ENCODE results near the gene VAV3. TPM values are rescaled to one million over a fixed set of nuclear protein-coding genes. Genes with fewer than 3 reads are reported as not detected.

VAV3 gene
- total RNA-seq, 1 donor from 2014 or later, result 1.8 TPM

GRCh38 chr1:107952989-107953388, 12.0 kb downstream of the VAV3 start:
- Mint-ChIP-seq H3K27ac (no peak overlapping the region), H3K27me3 (peaks cover 23% of the 10 kb centered on the region), H3K4me3 (ENCODE audit: low read depth) (no peak overlapping the region), H3K9me3 (ENCODE audit: low read depth) (no peaks in the 10 kb centered on the region), H3K4me1 (ENCODE audit: low read depth) (no peaks in the 10 kb centered on the region), H3K36me3 (ENCODE audit: insufficient read depth) (no peaks in the 10 kb centered on the region)
- TF ChIP-seq, protein P1, sequence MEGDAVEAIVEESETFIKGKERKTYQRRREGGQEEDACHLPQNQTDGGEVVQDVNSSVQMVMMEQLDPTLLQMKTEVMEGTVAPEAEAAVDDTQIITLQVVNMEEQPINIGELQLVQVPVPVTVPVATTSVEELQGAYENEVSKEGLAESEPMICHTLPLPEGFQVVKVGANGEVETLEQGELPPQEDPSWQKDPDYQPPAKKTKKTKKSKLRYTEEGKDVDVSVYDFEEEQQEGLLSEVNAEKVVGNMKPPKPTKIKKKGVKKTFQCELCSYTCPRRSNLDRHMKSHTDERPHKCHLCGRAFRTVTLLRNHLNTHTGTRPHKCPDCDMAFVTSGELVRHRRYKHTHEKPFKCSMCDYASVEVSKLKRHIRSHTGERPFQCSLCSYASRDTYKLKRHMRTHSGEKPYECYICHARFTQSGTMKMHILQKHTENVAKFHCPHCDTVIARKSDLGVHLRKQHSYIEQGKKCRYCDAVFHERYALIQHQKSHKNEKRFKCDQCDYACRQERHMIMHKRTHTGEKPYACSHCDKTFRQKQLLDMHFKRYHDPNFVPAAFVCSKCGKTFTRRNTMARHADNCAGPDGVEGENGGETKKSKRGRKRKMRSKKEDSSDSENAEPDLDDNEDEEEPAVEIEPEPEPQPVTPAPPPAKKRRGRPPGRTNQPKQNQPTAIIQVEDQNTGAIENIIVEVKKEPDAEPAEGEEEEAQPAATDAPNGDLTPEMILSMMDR (IDR thresholded peaks at IDR 0.05; ENCODE audit: unreplicated experiment), result no peak
- no peak for DNase-seq (ENCODE audit: low spot score, unreplicated experiment)

DNA sequence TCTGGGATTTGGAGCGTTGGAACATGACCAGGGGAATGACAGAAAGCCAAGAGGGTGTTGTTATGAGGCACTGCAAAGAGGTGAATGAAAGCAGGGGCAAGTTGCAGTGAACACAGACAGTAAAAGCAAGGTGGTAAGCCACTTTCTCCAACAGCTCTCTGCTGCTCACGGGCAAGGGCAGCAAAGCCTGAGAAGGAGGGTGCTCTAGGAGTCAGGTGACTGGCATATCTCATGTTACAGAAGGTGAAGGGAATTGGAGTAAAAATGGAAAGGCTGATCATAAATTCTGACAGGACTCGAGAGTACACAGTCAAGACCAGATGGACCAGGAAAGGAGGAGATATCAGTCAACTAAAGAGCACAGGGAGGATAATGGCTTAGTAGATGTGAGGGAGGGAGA, 14.5 kb downstream of the VAV3 start:
- Mint-ChIP-seq H3K4me1 (ENCODE audit: low read depth) (no peaks in the 10 kb centered on the region), H3K4me3 (ENCODE audit: low read depth) (no peak overlapping the region), H3K9me3 (ENCODE audit: low read depth) (no peaks in the 10 kb centered on the region), H3K27ac (no peak overlapping the region), H3K27me3 (peaks cover 32% of the 10 kb centered on the region), H3K36me3 (ENCODE audit: insufficient read depth) (no peaks in the 10 kb centered on the region)
- TF ChIP-seq, protein P1 (IDR thresholded peaks at IDR 0.05; ENCODE audit: unreplicated experiment), result no peak
- no peak for DNase-seq (ENCODE audit: low spot score, unreplicated experiment)

DNA sequence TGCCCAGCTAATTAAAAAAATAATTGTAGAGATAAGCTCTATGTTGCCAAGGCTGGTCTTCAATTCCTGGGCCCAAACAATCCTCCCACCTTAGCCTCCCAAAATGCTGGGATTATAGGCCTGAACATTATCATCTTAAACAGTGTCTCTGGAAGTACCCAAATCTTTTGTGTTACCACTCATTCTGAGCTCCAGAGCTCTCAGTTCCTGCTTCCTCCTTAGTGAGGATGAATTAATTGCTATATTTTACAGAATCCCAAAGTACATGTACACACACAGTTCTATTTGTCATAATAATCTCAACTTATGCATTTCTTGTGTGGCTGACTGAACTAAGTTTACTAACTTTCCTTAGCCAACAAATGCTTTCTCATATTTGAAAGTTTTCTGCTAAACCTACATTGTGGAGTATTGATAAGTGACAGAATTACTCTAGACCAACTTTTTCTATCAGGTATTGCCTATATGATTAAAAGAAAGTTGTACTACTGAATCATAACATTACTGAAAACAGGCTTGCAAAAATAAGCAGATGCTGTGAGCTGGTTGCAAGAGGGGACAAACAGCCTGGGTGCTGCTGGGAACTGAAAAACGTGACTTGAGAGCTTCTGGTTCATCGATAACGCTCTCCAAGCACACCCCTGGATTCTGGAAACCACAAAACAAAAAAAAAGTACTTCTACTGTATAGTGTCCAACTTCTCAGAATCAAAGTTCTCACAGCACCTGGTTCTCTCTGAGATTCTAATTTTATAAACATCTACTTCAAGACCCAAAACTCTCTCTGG, 15.3 kb downstream of the VAV3 start:
- H3K9me3 Mint-ChIP-seq (ENCODE audit: low read depth), result no peaks in the 10 kb centered on the region
- no peak overlapping the region for H3K4me3 Mint-ChIP-seq (ENCODE audit: low read depth)
- DNase-seq (ENCODE audit: low spot score, unreplicated experiment), result no peak
- no peaks in the 10 kb centered on the region for H3K36me3 Mint-ChIP-seq (ENCODE audit: insufficient read depth)
- no peaks in the 10 kb centered on the region for H3K4me1 Mint-ChIP-seq (ENCODE audit: low read depth)
- TF ChIP-seq, protein P1 (IDR thresholded peaks at IDR 0.05; ENCODE audit: unreplicated experiment), result no peak
- no peak overlapping the region for H3K27ac Mint-ChIP-seq
- H3K27me3 Mint-ChIP-seq, result peaks cover 32% of the 10 kb centered on the region

- Mint-ChIP-seq H3K9me3 (ENCODE audit: low read depth) (no peaks in the 10 kb centered on the region), H3K27me3 (peaks cover 39% of the 10 kb centered on the region), H3K4me1 (ENCODE audit: low read depth) (no peaks in the 10 kb centered on the region), H3K36me3 (ENCODE audit: insufficient read depth) (no peaks in the 10 kb centered on the region), H3K4me3 (ENCODE audit: low read depth) (no peak overlapping the region), H3K27ac (no peak overlapping the region)
- TF ChIP-seq, protein P1 (IDR thresholded peaks at IDR 0.05; ENCODE audit: unreplicated experiment), result no peak
- DNase-seq (ENCODE audit: low spot score, unreplicated experiment), result no peak
Measured at GRCh38 chr1:107946794-107947193, 18.2 kb downstream of the VAV3 start.

GRCh38 chr1:107943694-107944093, 21.3 kb downstream of the VAV3 start:
- H3K4me1 Mint-ChIP-seq (ENCODE audit: low read depth), result no peaks in the 10 kb centered on the region
- DNase-seq (ENCODE audit: low spot score, unreplicated experiment), result no peak
- H3K27ac Mint-ChIP-seq, result no peak overlapping the region
- H3K36me3 Mint-ChIP-seq (ENCODE audit: insufficient read depth), result no peaks in the 10 kb centered on the region
- no peak overlapping the region for H3K4me3 Mint-ChIP-seq (ENCODE audit: low read depth)
- peaks cover 54% of the 10 kb centered on the region for H3K27me3 Mint-ChIP-seq
- TF ChIP-seq, protein P1 (IDR thresholded peaks at IDR 0.05; ENCODE audit: unreplicated experiment), result no peak
- H3K9me3 Mint-ChIP-seq (ENCODE audit: low read depth), result peaks cover 2% of the 10 kb centered on the region

Data from progenitor cell of endocrine pancreas (in vitro differentiated cells).